HG03520 (cell line): ENCODE data around the gene SLC5A5.
"Not testable (repeated sequence)": the region's sequence is repeated elsewhere in the genome, so short reads cannot be mapped to it uniquely, and the experiment has no call there.

Experiments
- ATAC-seq: cut with Tn5 transposase; IDR thresholded peaks from one replicate; pipeline ENCODE4 v1.9.1; 2021; ENCODE audit warnings: mild to moderate bottlenecking, moderate library complexity; ENCODE audit not compliant: unreplicated experiment

The SLC5A5 gene

DNA sequence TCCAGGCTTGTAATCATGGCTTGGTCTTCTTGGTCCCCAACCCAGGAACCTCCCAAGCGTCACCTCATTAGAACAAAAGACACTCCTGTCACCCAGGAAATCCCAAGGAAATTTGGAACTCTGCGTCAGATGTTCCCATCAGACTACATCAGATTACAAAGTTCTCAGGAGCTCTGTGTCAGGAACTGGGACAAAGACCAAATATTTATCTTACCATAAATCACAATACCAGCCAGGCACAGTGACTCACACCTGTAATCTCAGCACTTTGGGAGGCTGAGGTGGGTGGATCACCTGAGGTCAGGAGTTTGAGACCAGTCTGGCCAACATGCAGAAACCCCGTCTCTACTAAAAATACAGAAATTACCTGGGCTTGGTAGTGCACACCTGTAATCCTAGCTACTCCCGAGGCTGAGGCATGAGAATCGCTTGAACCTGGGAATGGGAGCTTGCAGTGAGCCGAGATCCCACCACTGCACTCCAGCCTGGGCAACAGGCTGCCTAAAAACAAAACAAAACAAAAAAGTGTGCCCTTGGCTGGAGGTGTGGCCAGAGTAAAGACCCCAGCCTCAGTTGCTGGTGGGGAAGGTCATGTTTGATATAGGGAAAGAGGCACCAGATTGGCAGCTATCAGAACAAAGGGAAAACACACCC lies 44.3 kb downstream of the SLC5A5 start:
- ATAC-seq, result no peak

DNA sequence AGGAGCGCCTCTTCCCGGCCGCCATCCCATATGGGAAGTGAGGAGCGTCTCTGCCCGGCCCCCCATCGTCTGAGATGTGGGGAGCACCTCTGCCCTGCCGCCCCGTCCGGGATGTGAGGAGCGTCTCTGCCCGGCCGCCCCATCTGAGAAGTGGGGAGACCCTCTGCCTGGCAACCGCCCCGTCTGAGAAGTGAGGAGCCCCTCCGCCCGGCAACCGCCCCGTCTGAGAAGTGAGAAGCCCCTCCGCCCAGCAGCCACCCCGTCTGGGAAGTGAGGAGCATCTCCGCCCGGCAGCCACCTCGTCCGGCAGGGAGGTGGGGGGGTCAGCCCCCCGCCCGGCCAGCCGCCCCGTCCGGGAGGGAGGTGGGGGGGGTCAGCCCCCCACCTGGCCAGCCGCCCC lies 46.4 kb downstream of the SLC5A5 start:
- not testable (repeated sequence) for ATAC-seq

DNA sequence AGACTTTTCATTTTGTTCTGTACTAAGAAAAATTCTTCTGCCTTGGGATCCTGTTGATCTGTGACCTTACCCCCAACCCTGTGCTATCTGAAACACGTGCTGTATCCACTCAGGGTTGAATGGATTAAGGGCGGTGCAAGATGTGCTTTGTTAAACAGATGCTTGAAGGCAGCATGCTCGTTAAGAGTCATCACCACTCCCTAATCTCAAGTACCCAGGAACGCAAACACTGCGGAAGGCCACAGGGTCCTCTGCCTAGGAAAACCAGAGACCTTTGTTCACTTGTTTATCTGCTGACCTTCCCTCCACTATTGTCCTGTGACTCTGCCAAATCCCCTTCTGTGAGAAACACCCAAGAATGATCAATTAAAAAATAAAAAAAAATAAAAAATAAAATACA lies 47.4 kb downstream of the SLC5A5 start:
- ATAC-seq, result not testable (repeated sequence)

DNA sequence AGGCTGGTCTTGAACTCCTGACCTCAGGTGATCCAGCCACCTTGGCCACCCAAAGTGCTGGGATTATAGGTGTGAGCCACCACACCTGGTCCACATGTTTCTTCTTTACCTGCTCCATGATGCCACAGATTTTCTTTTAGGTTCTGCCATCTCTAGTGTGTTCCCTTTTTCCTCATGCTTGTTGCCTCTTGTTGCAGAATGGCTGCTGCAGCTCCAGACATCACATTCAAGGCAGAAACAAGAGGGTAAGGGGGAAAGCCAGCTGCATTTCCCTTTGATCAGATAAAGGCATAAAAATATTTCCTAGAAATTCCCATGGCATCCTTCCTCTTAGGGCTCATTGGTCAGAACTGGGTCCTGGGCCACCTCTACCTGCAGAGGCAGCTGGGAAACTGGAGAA lies 48.8 kb downstream of the SLC5A5 start:
- no peak for ATAC-seq

DNA sequence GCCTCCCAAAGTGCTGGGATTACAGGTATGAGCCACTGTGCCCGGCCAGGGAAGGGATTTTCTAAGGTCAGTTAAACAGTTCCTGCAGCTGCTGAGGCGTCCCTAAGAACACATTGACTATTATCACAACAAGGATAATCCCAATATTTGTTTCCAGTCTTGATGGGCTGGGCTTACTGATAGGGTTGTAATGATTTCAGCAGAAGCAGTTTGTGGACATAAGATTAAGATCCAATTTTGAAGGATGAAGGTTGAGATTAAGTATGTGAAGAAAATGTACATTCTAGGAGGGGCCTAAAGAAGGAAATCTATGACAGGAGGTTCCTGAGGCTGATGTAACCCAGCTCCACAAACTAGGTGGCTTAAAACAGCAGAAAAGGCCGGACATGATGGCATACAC lies 50.4 kb downstream of the SLC5A5 start:
- ATAC-seq, result no peak

DNA sequence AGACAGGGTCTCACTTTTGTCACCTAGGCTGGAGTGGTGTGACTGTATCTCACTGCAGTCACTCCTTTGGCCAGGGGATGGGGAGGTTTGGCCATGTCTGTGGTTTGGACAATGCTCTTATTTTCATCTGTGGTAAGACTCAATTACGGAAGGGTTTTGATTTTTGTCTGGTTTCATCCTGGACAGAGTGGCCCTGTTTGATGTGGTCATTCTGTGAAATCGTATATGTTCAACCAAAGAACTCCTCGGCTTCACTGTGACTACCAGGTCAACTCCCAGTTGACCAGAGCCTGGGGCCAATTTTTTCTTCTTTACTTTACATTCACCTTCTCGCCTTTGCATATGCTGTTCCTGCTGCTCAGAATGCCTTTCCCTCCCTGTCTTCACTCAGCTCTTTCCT lies 54.3 kb downstream of the SLC5A5 start:
- no peak for ATAC-seq

DNA sequence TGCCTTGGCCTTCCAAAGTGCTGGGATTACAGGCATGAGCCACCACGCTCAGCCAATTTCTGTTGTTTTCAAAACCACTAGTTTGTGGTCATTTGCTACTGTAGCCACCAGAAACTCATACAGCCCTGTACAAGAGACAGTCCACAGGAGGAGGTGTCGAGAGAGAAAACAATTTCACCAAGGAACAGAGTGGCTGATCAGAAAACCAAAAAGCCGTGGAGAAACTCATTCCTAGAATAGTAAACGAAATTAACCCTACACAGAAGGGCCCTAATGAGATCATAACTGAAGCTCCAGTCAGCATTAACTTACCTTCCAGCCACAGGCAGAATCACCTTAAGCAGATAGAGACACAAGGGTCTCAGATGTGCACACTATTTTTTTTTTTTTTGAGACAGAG lies 57.3 kb downstream of the SLC5A5 start:
- ATAC-seq, result no peak

DNA sequence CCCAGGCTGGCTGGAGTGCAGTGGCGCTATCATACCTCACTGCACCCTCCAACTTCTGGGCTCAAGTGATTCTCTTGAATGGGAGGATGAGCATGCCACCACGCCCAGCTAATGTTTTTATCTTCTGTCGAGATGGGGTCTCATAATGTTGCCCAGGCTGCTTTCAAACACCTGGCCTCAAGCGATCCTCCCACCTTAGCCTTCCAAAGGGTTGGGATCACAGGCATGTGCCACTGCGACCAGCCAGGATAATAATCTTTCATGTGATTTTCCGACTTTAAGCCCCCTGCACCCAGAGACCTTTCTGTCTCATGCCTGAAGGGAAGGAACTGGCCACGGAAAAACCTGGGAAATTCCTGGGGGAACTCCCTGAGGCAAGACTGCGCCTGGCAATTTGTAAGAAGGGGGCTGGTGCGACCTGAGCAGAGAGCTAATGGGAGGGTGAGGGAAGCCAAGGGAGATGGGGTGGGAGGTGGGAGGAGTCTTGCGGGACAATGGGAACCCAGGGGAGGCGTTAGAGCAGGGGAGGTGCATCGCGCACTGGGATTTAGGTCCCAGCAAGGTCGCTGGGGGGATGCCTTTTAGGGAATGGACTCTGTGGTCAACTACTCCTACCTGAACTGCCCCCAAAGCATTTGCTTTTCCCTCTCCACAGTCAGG lies 59.9 kb downstream of the SLC5A5 start:
- no peak for ATAC-seq

DNA sequence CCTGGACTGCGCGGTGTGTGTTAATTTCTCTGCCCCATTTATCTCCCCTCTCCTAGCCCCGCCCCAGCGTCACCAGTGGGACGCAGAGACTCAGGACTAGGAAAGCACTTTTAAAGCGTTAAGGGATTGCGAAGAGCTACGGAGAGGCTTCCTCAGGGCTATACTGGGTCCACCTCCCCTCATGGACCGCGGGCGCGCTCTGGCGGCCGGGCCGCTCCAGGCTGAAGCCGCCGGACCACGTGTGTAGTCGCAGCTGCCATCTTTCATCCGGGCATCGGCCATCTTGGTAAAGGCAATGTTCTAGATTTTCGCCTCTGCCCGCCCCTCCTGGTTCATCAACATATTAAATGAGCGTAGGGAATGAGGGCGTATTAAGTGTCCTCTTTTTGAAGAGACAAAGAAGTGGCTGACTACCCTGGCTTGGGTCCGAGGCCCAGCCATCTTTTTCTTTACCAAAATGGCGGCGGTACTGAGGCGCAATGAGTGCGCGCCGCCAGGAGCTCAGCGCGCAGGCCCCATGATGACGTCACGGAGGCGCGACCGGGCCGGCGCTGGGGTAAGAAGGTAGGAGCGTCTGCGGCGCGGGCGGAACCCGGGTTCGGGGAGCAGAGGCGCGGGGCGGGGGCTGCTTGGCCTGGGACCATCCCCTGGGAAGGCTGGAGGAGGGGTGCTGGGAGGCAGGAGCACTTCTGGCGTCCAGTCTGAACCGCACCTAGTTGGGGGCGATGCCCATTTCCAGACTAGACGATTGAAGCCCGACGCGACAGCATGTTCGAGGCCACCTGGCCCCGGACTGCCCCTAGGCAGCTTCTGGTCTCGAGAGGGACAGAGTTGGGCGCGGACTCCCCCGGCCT lies 61.0 kb downstream of the SLC5A5 start, which contains the start of gene CCDC124:
TSS of gene CCDC124 (plus strand) at position 531 of the 854 bp plus-strand sequence. CDS start 3,406 bp downstream, outside the sequence.
- ATAC-seq, result peak; percentile 83

DNA sequence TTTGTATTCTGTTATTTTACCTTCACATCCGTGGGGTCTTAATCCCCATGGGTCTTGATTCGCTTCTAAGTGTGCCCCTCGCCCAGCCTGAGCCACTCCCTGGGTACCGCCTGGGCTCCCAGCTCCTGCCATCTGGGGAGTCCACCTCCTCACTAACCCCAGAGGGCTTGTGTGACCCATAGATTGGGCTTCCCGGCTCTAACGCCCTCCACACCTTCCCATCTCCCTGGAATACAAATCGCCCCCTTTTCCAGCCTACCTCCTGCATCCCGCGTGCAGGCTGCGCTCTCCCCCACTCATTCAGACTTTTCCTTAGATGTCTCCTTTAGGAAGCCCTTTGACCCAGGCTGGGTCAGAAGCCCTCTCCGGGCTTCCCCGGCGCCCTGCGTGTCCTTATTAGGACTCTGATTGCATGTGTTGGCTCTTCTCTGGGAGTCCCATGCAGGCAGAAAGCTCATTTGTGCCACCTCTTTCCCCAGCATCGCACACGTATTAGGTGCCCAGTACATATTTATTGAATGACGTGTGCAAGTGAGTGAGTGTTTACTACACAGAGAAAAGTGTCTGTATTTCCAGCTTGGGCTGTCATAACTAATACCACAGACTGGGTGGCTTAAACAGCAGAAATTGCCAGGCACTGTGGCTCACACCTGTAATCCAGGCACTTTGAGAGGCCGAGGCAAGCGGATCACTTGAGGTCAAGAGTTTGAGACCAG lies 61.8 kb downstream of the SLC5A5 start:
- ATAC-seq, result no peak

DNA sequence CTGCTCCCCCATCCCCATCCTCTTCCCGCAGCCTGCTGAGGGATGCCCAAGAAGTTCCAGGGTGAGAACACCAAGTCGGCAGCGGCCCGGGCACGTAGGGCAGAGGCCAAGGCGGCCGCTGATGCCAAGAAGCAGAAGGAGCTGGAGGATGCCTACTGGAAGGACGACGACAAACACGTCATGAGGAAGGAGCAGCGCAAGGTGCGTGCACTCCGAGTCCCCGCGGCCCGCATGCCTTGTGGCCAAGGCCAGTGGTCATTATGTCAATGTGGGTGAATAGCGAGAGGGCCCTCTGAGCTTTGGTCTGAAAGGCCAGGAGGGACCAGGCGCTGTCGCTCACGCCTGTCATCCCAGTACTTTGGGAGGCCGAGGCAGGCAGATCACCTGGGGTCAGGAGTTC lies 64.6 kb downstream of the SLC5A5 start:
- no peak for ATAC-seq

DNA sequence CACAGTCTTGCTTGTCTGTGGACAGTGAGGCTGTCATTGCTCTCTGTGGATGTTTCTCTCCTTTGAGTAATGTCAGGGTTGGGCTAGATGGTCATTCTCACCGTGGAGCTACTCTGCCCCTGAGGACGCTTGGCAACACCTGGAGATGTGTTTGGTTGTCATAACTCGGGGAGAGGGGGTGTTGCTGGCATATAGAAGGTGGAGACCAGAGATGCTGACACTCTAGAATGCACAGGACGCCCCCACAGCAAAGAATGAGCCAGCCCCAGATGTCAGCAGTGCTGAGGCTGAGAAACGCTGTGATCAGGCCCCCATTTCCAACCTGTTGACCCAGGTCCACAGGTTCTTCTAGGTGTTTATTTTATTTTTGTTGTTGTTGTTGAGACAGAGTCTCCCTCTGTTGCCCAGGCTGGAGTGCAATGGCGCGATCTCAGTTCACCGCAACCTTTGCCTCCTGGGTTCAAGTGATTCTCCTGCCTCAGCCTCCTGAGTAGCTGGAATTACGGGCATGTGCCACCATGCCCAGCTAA lies 65.7 kb downstream of the SLC5A5 start:
- ATAC-seq, result no peak

DNA sequence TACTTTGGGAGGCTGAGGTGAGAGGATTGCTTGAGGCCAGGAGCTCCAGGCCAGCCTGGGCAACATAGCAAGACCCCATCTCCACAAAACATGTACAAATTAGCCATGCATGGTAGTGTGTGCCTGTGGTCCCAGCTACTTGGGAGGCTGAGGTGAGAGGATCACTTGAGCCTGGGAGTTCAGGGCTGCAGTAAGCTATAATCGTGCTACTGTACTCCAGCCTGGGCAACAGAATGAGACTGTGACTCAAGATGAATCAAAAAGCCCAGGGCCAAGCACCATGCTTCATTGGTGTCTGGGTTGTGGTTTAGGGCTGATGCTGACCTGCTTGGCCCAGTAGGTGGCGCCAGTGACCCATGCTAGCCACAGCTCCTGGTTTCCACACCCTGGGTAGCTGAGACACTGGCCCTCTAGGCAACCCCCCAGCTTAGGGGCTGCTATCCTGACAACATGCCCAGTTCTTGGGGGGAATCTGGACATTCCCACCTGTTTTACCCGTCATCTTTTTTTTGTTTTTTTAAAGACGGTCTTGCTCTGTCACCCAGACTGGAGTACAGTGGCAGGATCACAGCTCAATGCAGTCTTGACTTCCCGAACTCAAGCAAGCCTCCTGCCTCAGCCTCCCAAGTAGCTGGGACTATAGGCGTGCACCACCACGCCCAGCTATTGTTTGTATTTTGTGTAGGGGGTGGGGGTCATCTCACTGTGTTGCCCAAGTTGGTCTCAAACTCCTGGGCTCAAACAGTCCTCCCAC lies 66.5 kb downstream of the SLC5A5 start:
- ATAC-seq, result no peak

DNA sequence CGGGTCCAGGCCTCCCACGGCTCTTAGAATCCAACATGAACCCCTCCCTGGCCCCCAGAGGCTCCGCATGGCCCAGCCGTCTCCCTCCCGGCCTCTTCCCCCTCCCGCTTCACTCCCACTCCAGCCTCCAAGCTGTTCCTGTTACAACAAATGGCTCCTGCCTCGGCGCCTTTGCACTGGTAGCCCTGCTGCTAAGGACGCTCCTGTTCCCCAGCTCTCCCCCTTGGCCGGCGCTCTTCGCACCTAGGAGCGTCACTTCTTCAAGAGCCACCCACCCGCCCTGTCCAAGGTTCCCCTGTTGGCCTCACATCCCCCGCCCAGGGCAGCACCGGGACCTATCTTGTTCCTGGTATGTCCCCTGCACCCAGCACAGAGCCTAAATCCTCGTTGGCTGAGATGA lies 70.4 kb downstream of the SLC5A5 start:
- ATAC-seq, result no peak

DNA sequence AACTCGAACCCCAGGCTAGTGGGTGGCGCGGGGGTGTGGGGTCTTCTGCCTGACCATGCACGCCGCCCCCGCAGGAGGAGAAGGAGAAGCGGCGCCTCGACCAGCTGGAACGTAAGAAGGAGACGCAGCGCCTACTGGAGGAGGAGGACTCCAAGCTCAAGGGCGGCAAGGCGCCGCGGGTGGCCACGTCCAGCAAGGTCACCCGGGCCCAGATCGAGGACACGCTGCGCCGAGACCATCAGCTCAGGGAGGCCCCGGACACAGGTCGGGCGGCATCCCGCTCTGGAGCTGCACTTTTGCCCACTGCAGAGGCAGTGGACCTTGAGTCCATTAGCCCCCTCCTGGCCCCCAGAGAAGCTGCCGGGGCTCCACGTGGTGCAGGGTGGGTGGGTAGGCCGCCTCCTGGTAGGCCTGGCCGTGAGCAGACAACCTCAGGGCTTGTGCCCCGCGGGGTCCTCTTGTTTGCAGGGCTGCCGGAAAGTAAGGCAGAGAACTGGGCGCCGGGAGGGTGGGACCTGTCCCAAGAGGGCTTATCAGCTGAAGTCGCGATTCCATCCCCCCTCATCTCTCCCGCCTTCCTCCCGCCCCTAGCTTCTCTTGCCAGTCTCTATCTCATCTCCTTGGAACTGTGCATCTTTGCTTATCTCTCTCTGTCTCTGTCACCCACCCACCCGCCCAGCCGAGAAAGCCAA lies 71.0 kb downstream of the SLC5A5 start:
- ATAC-seq, result no peak

DNA sequence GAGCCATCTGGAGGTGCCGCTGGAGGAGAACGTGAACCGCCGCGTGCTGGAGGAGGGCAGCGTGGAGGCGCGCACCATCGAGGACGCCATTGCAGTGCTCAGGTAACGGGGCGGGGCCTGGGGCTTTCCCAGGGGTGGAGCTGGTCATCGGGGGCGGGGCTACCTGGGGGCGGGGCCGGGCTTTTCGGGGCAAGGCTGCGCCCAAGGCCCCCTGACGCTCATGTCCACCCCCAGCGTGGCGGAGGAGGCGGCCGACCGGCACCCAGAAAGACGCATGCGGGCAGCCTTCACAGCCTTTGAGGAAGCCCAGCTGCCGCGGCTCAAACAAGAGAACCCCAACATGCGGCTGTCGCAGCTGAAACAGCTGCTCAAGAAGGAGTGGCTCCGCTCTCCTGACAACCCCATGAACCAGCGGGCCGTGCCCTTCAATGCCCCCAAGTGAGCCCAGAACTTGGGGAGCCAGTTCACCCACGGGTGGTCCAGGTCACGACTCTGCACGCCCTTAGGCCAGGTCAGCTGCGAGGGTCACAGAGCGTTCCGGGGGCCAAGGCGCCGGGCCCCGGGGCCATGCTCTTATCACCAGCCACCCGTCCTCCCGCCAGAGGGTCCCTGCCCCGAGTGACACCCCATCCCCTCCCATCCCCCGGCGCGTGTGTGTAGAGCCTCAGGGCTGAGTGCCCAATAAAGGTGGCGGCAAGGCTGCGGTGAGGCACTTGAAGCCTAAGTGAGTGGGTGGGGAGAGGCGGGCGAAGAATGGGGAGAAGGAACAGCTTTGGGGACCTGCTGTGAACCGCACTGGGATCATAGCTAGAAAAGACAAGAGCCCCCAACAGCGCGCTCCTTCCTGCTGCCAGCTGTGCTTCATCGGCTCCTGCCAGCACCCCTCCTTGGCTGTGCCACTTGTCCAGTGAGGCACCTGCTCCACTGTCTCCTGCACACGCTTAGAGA lies 71.8 kb downstream of the SLC5A5 start:
- no peak for ATAC-seq

DNA sequence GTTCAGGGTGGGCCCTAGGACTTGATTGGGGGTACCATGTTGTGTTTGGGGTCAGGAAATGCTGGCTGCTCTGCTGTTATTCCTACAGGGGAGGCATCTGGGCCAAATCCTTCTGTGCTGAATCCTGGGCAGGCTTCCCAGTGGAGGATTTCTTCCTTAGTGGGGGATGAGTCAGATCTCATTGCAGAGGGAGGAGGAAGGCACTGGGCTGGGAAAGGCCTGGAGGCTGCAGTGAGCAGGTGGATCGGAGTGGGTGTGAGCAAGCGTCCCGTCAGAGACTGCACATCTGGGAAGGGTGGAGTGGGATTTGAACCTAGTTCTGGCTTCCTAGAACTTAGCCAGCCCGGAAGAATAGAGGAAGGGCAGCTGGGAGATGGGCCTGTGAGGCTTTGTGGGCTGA lies 72.6 kb downstream of the SLC5A5 start:
- ATAC-seq, result no peak
